Keratinocyte (primary cell): ENCODE results near the gene KRTAP5-7. TPM values are rescaled to one million over a fixed set of nuclear protein-coding genes. Genes with fewer than 3 reads are reported as not detected.
"Not testable (repeated sequence)": the region's sequence is repeated elsewhere in the genome, so short reads cannot be mapped to it uniquely, and the experiment has no call there.

ENCODE experiments used
- DNase-seq: peaks from one replicate; pipeline ENCODE4 v3.0.0-alpha.2; 2011; ENCODE audit warnings: low read depth, missing footprints, low spot score
- FAIRE-seq: peaks from 2 replicates; lab custom pipeline; 2011; peaks lifted over from hg19 to GRCh38; lab: Jason Lieb, UNC
- H2AFZ ChIP-seq: 2 replicates; pipeline ENCODE4 v1.6.0; 2012; ENCODE audit warnings: low read length, control low read depth, inconsistent platforms; ENCODE audit not compliant: control insufficient read depth
- H3K27ac ChIP-seq: 2 replicates; pipeline ENCODE4 v1.5.1; 2011; ENCODE audit warnings: low read length; ENCODE audit not compliant: control insufficient read depth, insufficient read depth
- H3K27me3 ChIP-seq: 3 replicates; pipeline ENCODE4 v1.6.0; 2011; ENCODE audit warnings: low read length; ENCODE audit not compliant: control insufficient read depth, insufficient read depth; ENCODE audit errors: extremely low read depth
- H3K36me3 ChIP-seq, 2 experiments: 2 replicates in 1 of 2; 3 replicates in 1 of 2; pipeline ENCODE4 v1.5.1; 2011; ENCODE audit warnings: low read length in 2 of 2, mild to moderate bottlenecking in 1 of 2; ENCODE audit not compliant: control insufficient read depth in 2 of 2, insufficient read depth in 2 of 2; ENCODE audit errors: extremely low read depth in 1 of 2
- H3K4me1 ChIP-seq: 3 replicates; pipeline ENCODE4 v1.5.1; 2011; ENCODE audit warnings: low read length; ENCODE audit not compliant: control insufficient read depth, insufficient read depth; ENCODE audit errors: extremely low read depth
- H3K4me2 ChIP-seq: 3 replicates; pipeline ENCODE4 v1.6.0; 2011; ENCODE audit warnings: low read depth, low read length; ENCODE audit not compliant: control insufficient read depth, insufficient read depth; ENCODE audit errors: extremely low read depth
- H3K4me3 ChIP-seq, 3 experiments: fragments of 200-600 bp in 1 of 3; sonication (generic) in 1 of 3; 2 replicates in 2 of 3; 3 replicates in 1 of 3; pipeline ENCODE4 v1.5.1; 2011 to 2016; ENCODE audit warnings: low read length in 3 of 3, mild to moderate bottlenecking in 3 of 3, control low read depth in 2 of 3, inconsistent platforms in 1 of 3, low read depth in 1 of 3, mixed read lengths in 1 of 3, mixed run types in 1 of 3, moderate library complexity in 1 of 3; ENCODE audit not compliant: control insufficient read depth in 2 of 3, insufficient read depth in 2 of 3; ENCODE audit errors: extremely low read depth in 1 of 3
- H3K79me2 ChIP-seq: 2 replicates; pipeline ENCODE4 v1.6.0; 2012; ENCODE audit warnings: low read length; ENCODE audit not compliant: control insufficient read depth, insufficient read depth
- H3K9ac ChIP-seq: 3 replicates; pipeline ENCODE4 v1.6.0; 2011; ENCODE audit warnings: low read length; ENCODE audit not compliant: control insufficient read depth, insufficient read depth; ENCODE audit errors: extremely low read depth
- H3K9me1 ChIP-seq: 3 replicates; pipeline ENCODE4 v1.6.0; 2011; ENCODE audit warnings: low read length; ENCODE audit not compliant: control insufficient read depth, insufficient read depth; ENCODE audit errors: extremely low read depth
- H3K9me3 ChIP-seq: 2 replicates; pipeline ENCODE4 v1.5.1; 2012; ENCODE audit warnings: low read depth, low read length; ENCODE audit not compliant: control insufficient read depth
- H4K20me1 ChIP-seq: 3 replicates; pipeline ENCODE4 v1.6.0; 2011; ENCODE audit warnings: low read length; ENCODE audit not compliant: control insufficient read depth, insufficient read depth; ENCODE audit errors: extremely low read depth
- CTCF ChIP-seq, 3 experiments: IDR thresholded peaks in 1 of 3; conservative IDR thresholded peaks in 1 of 3; optimal IDR thresholded peaks in 1 of 3; 2 replicates in 2 of 3; 3 replicates in 1 of 3; pipeline versions ENCODE3 to v1.5.1; 2011; ENCODE audit warnings: low read length in 3 of 3, mild to moderate bottlenecking in 3 of 3, moderate library complexity in 2 of 3, control low read depth in 1 of 3, inconsistent platforms in 1 of 3; ENCODE audit not compliant: insufficient read depth in 2 of 3; ENCODE audit errors: extremely low read depth in 1 of 3
- EZH2 ChIP-seq: IDR thresholded peaks from one replicate; pipeline ENCODE4 v1.6.1; 2012; ENCODE audit warnings: inconsistent platforms, mild to moderate bottlenecking, low read length, moderate library complexity
- dilution Hi-C: fragments of 300-500 bp; cut with MboI; formaldehyde crosslinking; loops from one replicate; pipeline ENCODE4 v1.7.0; 2020; ENCODE audit warnings: low sequenced_read_pairs; ENCODE audit not compliant: extremely low pct_ligation_motif_present
- polyA minus RNA-seq, 3 experiments: library from RNA; depleted of rRNA, polyadenylated mRNA; stranded (reverse); fragments of >200 nt; gene quantifications; 1 replicate in 1 of 3; 2 replicates in 1 of 3; 3 replicates in 1 of 3; pipeline ENCODE4 v1.2.3, GENCODE V29; 2011
- polyA plus RNA-seq, 5 experiments: library from polyadenylated mRNA; depleted of rRNA in 3 of 5; stranded (reverse) in 3 of 5; stranded (forward) in 1 of 5; unstranded in 1 of 5; fragments of >200 nt; gene quantifications; 1 replicate in 1 of 5; 2 replicates in 3 of 5; 3 replicates in 1 of 5; pipeline versions ENCODE4 v1.2.1 to v1.2.3, GENCODE V29; 2011 to 2012; ENCODE audit warnings: missing spikeins in 2 of 5, low read depth in 1 of 5, low replicate concordance in 1 of 5

Gene KRTAP5-7
- polyA plus RNA-seq (0.03 to 0.05 TPM in 2 of 3 replicates, not detected in the other), polyA minus RNA-seq (0.13 to 0.22 TPM in 2 of 3 replicates, not detected in the other)
- polyA plus RNA-seq (2011; ENCODE audit: low read depth) = not detected
- polyA plus RNA-seq (2011; cell fraction: cytosol; rRNA removed) = not detected in 2 replicates
- polyA plus RNA-seq (2011; cell fraction: nucleus; rRNA removed) = 0.15 and 0.25 TPM in 2 replicates
- 0.16 TPM in 1 of 2 replicates, not detected in the other for polyA plus RNA-seq (2012; ENCODE audit: low replicate concordance)
- polyA minus RNA-seq (2011; cell fraction: cytosol; rRNA and poly(A)+ RNA removed) = not detected
- polyA minus RNA-seq (2011; cell fraction: nucleus; rRNA and poly(A)+ RNA removed) = 0.54 TPM in 1 of 2 replicates, not detected in the other

- DNase-seq, H3K27ac ChIP-seq, H3K27me3 ChIP-seq, H3K4me3 ChIP-seq, H3K9me1 ChIP-seq, H3K36me3 ChIP-seq, H3K9me3 ChIP-seq, FAIRE-seq, H3K4me1 ChIP-seq, dilution Hi-C loops, H3K79me2 ChIP-seq, H4K20me1 ChIP-seq, H2AFZ ChIP-seq, H3K4me2 ChIP-seq, H3K9ac ChIP-seq: not testable (repeated sequence)
Measured at GRCh38 chr11:71526796-71527575, at the start of gene KRTAP5-7. KRTAP5-7 (plus strand) TSS chr11:71527267; CDS start chr11:71527301, 34 bp downstream.

- Histone ChIP-seq H3K27ac (no peak overlapping the region), H3K36me3 (peaks cover 15 to 46% of the 10 kb centered on the region in 2 experiments), H3K9me3 (no peaks in the 10 kb centered on the region), H3K27me3 (no peaks in the 10 kb centered on the region), H3K4me3 (no peak overlapping the region), H3K4me1 (no peaks in the 10 kb centered on the region), H3K4me2 (no peak overlapping the region), H4K20me1 (no peaks in the 10 kb centered on the region), H3K9ac (no peak overlapping the region), H2AFZ (no peak overlapping the region), H3K9me1 (no peaks in the 10 kb centered on the region), H3K79me2 (no peaks in the 10 kb centered on the region)
- TF ChIP-seq CTCF (optimal IDR thresholded peaks at IDR 0.05 in 1 of 3, IDR thresholded peaks at IDR 0.05 in 1 of 3, conservative IDR thresholded peaks at IDR 0.05 in 1 of 3; ENCODE audit: extremely low read depth in 1 of 3, insufficient read depth in 2 of 3, low read length in 3 of 3) (no peak), EZH2 (no peak)
- no peak for FAIRE-seq
- no peak for DNase-seq
- dilution Hi-C loops = no loop called here
Measured at GRCh38 chr11:71477641-71478527, 49.2 kb upstream of the KRTAP5-7 start.
